Measurements from ENCODE around the gene TP73.

The TP73 gene

DNA sequence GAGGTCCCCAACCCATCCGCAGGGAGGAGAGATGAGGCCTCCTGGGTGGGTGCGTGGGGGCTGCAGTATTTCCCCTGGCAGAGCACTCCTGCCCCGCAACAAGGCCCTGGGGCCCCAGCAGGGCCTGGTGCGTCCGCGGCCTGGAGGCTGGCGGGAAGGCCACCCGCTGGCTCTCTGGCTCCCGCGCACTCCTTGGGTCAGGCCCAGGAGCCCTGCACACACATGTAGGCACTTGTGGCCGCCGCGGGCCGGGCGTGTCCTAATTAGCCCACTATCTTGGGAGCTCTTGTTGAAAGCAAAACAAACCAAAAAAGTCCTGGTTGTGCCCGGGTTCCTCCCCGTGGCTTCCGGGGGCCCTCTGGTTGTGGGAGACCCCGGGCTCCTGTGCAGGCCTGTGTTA lies 50.2 kb downstream of the TP73 start:
- H3K4me3 ChIP-seq (ENCODE audit: low read depth, low read length) = no peak overlapping the region
- TF ChIP-seq, protein P1, sequence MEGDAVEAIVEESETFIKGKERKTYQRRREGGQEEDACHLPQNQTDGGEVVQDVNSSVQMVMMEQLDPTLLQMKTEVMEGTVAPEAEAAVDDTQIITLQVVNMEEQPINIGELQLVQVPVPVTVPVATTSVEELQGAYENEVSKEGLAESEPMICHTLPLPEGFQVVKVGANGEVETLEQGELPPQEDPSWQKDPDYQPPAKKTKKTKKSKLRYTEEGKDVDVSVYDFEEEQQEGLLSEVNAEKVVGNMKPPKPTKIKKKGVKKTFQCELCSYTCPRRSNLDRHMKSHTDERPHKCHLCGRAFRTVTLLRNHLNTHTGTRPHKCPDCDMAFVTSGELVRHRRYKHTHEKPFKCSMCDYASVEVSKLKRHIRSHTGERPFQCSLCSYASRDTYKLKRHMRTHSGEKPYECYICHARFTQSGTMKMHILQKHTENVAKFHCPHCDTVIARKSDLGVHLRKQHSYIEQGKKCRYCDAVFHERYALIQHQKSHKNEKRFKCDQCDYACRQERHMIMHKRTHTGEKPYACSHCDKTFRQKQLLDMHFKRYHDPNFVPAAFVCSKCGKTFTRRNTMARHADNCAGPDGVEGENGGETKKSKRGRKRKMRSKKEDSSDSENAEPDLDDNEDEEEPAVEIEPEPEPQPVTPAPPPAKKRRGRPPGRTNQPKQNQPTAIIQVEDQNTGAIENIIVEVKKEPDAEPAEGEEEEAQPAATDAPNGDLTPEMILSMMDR (IDR thresholded peaks at IDR 0.05; ENCODE audit: low read depth, low read length) = no peak

DNA sequence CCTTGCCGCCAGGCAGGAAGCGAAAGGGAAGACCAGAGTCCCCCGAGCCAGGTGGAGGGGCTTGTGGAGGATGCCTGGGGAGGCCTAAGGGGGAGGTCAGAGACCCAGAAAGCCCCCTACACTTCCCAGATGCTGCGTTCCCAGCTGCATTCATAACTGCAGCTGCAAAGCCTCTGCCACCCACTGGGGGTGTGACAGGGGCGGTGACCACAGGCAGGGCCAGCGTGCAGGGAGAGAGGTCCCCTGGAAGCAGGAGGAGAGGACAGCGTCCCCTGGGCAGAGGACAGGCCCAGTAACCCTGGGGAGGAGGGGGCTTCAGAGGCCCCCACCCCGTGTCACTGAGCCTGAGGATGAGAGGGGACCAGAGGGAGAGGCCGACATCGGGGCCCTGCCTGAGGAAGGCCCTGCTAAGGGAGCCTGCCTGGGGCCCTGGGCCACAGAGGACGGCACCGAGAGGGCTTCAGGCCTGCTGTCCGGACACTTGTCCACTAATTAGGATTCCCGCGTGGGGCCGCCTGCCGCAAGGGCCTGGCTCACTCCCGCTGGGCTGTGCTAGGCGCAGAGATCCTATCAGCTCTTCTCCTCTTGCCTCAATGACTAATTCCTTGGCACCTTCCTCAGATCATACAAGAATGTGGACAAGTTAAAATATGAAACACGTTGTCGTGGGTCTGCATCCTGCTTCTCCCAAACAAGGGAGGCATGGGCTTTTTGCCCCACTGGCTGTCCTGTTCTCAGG lies 50.8 kb downstream of the TP73 start:
- H3K4me3 ChIP-seq (ENCODE audit: low read depth, low read length) = no peak overlapping the region
- TF ChIP-seq, protein P1 (IDR thresholded peaks at IDR 0.05; ENCODE audit: low read depth, low read length) = no peak

DNA sequence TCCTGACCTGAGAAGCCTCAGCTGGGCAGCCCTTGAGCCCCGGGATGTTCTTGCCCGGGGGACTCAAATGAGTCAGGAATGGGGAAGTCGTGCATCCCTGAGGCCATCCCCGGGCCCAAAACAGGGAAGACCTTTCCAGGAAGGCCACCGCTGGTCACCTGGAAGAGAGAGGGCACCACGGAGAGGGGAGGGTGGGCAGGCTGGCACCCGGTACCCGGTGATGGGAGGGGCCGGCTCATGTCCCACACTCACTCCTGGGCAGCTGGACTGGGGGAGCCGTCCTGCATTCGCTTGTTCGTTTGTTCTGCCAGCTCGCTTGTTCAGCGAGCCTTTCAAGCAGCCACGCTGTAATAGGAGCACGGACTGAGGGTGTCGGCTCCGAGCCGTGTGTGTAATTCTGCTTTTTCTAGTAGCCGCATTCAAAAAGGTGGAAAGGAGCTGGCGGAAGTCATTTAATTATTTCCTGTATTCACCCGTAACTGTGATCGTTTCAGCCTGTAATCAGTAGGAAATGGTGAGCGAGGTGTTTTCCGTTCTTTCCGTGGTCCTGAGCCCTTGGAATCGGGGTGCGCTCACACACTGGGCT lies 51.6 kb downstream of the TP73 start:
- TF ChIP-seq, protein P1 (IDR thresholded peaks at IDR 0.05; ENCODE audit: low read depth, low read length) = no peak
- no peak overlapping the region for H3K4me3 ChIP-seq (ENCODE audit: low read depth, low read length)

DNA sequence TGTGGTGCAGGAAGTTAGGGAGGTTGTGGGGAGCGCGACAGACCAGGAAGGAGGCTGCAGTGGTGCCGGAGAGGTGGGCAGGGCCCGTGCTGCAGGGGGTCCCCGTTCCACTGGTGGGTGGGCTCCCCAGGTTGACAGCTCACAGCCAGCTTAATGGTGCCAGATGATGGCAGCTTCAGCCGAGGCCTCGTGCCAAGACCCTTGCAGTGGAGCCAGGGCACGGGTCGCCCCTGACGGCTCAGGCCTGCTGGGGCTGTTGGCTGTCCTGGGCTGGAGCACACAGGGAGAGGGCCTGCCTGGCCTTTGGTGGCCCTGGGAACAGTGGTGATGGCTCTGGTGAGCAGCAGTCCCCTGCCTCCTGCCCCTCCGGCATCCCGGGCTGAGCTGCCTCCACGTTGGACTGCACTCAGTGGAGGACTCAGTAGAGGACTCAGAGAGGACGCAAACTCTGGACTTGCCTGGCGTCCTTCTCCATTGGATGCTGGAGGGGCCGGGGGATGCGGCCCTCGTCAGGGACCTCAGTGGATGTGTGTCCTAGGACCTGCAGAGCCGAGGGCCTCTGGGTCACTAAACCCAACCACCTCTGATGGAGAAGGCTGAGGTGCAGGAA lies 53.1 kb downstream of the TP73 start:
- H3K4me3 ChIP-seq (ENCODE audit: low read depth, low read length) = no peak overlapping the region
- TF ChIP-seq, protein P1 (IDR thresholded peaks at IDR 0.05; ENCODE audit: low read depth, low read length) = no peak

DNA sequence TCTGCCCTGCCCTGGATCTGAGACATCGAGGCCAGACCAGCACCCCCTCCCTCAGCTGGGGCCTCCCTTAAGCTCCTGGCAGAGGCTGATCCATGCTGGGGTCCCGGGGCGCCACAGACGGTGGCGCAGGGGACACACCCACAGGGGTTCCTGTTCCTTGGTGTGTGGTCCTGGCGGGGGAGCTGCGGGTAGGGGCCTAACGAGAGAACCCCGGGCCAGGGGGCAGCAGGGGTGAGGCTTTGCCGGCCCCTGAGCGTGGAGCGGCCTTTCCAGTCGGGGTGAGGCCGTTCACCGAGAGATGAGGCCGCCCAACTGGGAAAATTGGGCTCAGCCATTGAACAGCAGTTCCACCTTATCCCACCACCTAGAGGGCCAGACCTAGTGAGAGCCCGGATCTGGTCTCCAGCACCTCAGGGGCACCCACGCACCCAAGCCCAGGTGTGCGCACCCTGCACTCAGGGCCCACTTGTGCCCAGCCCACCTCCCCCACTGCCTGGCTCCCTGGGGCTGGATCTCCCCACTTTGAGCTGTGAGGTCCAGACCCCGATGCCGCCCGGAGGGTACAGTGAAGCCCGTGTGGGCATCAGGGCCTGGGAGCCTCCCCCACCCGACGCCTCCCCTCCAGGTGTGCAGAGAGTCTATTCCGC lies 54.5 kb downstream of the TP73 start:
- H3K4me3 ChIP-seq (ENCODE audit: low read depth, low read length) = no peak overlapping the region
- TF ChIP-seq, protein P1 (IDR thresholded peaks at IDR 0.05; ENCODE audit: low read depth, low read length) = no peak

DNA sequence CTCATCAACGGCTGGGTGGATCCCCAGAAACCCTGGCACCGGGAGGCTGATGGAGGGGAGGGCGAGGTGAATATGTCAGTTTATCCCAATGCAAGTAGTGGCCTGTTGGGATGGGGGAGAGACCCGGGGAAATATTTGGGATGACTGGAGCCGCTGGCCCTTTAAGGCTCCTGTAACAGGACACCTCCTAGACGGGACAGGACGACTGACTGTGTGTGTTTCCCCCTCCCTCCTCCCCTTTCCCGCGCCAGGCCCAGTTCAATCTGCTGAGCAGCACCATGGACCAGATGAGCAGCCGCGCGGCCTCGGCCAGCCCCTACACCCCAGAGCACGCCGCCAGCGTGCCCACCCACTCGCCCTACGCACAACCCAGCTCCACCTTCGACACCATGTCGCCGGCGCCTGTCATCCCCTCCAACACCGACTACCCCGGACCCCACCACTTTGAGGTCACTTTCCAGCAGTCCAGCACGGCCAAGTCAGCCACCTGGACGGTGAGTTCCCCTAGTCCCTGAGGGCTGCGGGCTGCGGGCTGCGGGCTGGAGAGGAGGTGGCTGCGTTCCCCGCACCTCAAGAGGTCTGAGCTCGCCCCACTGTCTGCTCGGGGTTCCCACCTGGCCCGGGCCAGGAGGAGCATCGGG lies 55.1 kb downstream of the TP73 start:
- no peak overlapping the region for H3K4me3 ChIP-seq (ENCODE audit: low read depth, low read length)
- TF ChIP-seq, protein P1 (IDR thresholded peaks at IDR 0.05; ENCODE audit: low read depth, low read length) = no peak

Measured in WI38 (cell line).